SK-N-SH (cell line): ENCODE results near the gene DDI2.

ENCODE experiments used
- CTCF ChIP-seq: fragments of 200-600 bp; sonication (generic); IDR thresholded peaks from 2 replicates; pipeline ENCODE4 v1.6.1; 2017; ENCODE audit warnings: antibody characterized with exemption, mild to moderate bottlenecking, moderate library complexity
- GABPA ChIP-seq: IDR thresholded peaks from 2 replicates; pipeline ENCODE4 v1.4.0; 2012; ENCODE audit warnings: low read depth, mild to moderate bottlenecking
- GATA2 ChIP-seq: sonication (generic); formaldehyde crosslinking; IDR thresholded peaks from 2 replicates; pipeline ENCODE4 v1.5.0; 2020; ENCODE audit warnings: mild to moderate bottlenecking, missing genetic modification reagents
- MAX ChIP-seq: IDR thresholded peaks from 2 replicates; pipeline ENCODE4 v1.4.0; 2012; ENCODE audit warnings: low read depth
- NRF1 ChIP-seq: IDR thresholded peaks from 2 replicates; pipeline ENCODE4 v1.6.1; 2012; ENCODE audit warnings: low read depth, mild to moderate bottlenecking, low read length
- POLR2AphosphoS5 ChIP-seq: IDR thresholded peaks from 2 replicates; pipeline ENCODE4 v1.6.1; 2012; ENCODE audit warnings: low read depth, low read length
- SIN3A ChIP-seq: IDR thresholded peaks from 2 replicates; pipeline ENCODE4 v1.6.1; 2012; ENCODE audit warnings: low read depth, mild to moderate bottlenecking, low read length, moderate library complexity, borderline replicate concordance
- USF1 ChIP-seq: IDR thresholded peaks from 2 replicates; pipeline ENCODE4 v1.4.0; 2012; ENCODE audit warnings: low read depth, borderline replicate concordance

GRCh38 chr1:15678578-15678977, 61.3 kb downstream of the DDI2 start:
- TF ChIP-seq USF1: no peak
- TF ChIP-seq CTCF: no peak
- TF ChIP-seq POLR2AphosphoS5: no peak
- no peak for TF ChIP-seq GATA2 (CRISPR knock-in tag)
- TF ChIP-seq GABPA: no peak
- no peak for TF ChIP-seq NRF1
- TF ChIP-seq MAX: no peak
- no peak for TF ChIP-seq SIN3A
